Measurements from ENCODE around the gene MLST8.
"Not testable (repeated sequence)": the region's sequence is repeated elsewhere in the genome, so short reads cannot be mapped to it uniquely, and the experiment has no call there.

The MLST8 gene

GRCh38 chr16:2203119-2203688 lies 2.0 kb upstream of the MLST8 start:
- DNase-seq; intact Hi-C loops (cut with DNase I): not testable (repeated sequence)

- intact Hi-C loops (cut with DNase I): no loop called here
- no peak for DNase-seq
Measured at GRCh38 chr16:2204416-2205103, 694 bp upstream of the MLST8 start.

GRCh38 chr16:2205967-2206313 lies 686 bp downstream of the MLST8 start:
- intact Hi-C loops (cut with DNase I): no loop called here
- DNase-seq: no peak

GRCh38 chr16:2206420-2206779 lies 1.1 kb downstream of the MLST8 start:
- intact Hi-C loops (cut with DNase I): no loop called here
- DNase-seq: no peak

GRCh38 chr16:2206780-2207433 lies 1.7 kb downstream of the MLST8 start:
- intact Hi-C loops (cut with DNase I): no loop called here
- no peak for DNase-seq

GRCh38 chr16:2207872-2208271 lies 2.6 kb downstream of the MLST8 start:
- intact Hi-C loops (cut with DNase I): no loop called here
- DNase-seq: no peak

GRCh38 chr16:2208308-2208707 lies 3.1 kb downstream of the MLST8 start:
- intact Hi-C loops (cut with DNase I): no loop called here
- no peak for DNase-seq

DNA sequence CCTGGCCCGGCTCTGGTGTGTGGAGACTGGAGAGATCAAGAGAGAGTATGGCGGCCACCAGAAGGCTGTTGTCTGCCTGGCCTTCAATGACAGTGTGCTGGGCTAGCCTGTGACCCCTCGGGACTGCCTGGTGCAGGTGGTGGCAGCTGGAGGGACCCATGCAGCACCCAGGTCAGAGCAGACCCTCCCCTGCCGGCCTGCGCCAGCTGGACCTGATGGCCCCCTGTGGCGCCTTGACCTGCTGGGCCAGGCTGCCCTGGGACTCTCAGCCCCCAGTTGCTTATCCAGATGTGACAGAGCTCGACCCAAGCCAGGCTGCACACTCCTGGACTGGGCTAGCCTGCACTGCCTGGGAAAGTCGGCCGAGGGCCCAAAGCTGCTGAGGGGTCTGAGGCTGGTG lies 3.5 kb downstream of the MLST8 start:
- intact Hi-C loops (cut with DNase I): no loop called here
- DNase-seq: no peak

DNA sequence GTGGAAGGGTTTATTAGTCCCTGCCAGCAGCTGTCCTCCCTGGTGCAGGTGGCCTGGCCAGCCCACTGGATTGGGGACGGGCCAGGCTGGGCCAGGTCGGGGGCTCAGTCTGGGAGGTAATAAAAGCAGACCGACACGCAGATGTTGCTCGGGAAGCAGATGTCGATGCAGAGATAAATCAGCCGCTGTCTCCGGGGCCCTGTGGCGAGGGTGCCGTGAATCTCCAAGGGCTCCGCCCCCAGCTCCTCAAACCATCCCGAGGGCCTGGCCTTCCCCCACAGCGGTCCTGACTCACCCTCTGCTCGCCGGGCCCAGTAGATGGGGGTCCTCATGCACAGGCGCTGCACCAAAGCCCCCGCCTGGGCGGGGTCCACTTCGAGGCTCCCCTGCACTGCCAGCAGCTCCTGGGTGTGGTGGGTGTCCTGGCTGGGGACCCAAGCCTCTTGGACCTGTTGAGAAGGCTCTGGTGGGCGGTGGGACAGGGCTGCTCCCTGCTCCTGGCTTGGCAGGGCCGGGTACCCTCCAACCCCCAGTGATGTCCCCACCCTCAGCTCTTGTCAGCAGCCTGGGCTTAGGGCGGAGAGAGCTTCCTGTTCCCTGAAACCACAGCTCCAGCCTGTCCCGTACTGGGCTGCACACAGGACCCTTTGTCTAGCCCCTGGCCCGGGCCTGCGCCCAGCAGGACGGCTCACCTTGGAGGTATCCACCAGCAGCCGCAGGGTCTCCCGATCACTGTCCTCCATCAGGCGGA lies 4.2 kb downstream of the MLST8 start:
- intact Hi-C loops (cut with DNase I): no loop called here

DNA sequence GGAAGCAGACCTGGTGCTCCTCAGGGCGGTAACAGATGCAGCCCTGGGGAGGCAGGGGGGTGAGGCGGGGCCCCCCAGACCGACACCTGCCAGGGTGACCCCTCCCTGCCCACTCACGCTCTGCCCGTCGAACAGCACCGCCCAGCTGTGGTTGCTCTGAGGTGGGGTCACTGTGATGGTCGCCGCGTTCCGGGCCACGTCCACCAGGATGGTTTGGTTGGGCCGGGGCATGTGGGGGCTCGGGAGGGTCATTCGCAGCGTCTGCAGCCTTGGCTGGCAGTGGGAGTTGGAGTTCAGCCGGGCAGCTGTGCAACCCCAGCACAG lies 4.7 kb downstream of the MLST8 start:
- intact Hi-C loops (cut with DNase I): no loop called here

More for the DNA sequence above, 4.2 kb downstream of the MLST8 start:
- no peak for DNase-seq

GRCh38 chr16:2210386-2211365 lies 5.4 kb downstream of the MLST8 start, which contains the start of gene BRICD5:
BRICD5 (minus strand) TSS chr16:2210863; CDS start chr16:2210833, 30 bp downstream.
- no peak for DNase-seq
- intact Hi-C loops (cut with DNase I): no loop called here

More for the DNA sequence above, 4.7 kb downstream of the MLST8 start:
- no peak for DNase-seq

- intact Hi-C loops (cut with DNase I): no loop called here
- DNase-seq: no peak
Measured at GRCh38 chr16:2211923-2212347, 6.7 kb downstream of the MLST8 start.

GRCh38 chr16:2212362-2213324 lies 7.4 kb downstream of the MLST8 start:
- intact Hi-C loops (cut with DNase I): no loop called here
- no peak for DNase-seq

DNA sequence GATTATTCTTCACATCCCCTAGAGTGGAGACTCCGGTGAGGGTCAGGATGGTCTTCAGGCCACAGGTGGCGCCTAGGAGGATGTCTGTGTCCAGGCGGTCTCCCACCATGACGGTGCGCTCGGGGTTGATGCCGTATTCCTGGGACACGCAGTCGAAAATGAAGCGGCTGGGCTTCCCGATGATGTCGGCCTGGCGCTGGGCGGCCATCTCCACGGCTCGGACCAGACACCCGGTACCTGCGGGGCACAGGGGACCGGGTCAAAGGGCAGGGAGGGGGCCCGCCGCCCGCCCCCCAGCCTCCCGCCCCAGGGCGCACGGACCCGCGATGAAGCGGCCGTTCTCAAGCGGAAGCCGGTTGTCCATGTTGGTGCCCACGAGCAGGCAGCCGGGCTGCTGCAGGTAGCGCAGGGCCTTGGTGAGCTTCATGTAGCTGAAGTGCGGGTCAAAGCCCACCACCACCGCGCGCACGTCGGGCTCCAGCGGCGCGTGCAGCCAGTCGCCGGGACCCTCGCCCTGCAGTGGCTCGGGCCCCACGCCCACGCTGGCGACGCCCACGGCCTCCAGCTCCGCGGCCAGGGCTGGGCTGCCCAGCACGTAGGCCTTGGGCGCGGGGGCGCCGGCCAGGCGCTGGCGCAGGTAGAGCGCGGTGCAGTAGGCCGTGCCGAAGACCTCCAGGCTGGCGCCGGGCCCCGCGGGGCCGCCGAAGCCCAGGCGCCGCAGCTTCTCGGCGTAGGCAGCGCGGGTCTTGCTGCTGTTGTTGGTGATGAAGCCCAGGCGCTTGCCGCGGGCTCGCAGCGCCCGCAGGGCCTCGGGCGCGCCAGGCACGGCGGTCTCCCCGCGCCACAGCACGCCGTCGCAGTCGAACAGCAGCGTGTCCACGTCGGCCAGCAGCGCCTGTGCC lies 8.8 kb downstream of the MLST8 start:
- no peak for DNase-seq
- intact Hi-C loops (cut with DNase I): no loop called here

DNA sequence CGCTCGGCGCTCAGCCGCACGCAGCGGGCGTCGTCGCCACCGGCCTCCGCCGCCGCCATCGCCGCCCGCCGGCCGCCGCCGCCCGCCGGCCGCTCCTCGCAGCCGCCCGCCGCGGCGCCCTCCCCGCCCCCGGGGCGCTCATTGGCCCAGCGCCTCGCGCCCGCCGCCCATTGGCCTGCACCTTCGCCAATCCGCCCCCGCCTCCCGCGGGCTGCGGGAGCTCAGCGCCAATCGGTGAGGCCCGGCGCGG lies 9.4 kb downstream of the MLST8 start, which contains the start of gene PGP:
Gene PGP, minus strand, starts transcription at position 122 of the 250 bp plus-strand sequence. Its CDS starts 63 bp downstream, at position 59.
- DNase-seq: no peak
- intact Hi-C loops (cut with DNase I): no loop called here

- intact Hi-C loops (cut with DNase I): no loop called here
Measured at GRCh38 chr16:2216330-2216729, 11.1 kb downstream of the MLST8 start.

More at GRCh38 chr16:2216330-2216729, 11.1 kb downstream of the MLST8 start:
- no peak for DNase-seq
